GM13977 (cell line): ENCODE measurements around the gene CHST12.

Source experiments
- DNase-seq: peaks from one replicate; pipeline ENCODE4 v3.0.0; 2012; ENCODE audit warnings: low spot score
- in situ Hi-C: fragments of 300-500 bp; cut with MboI; formaldehyde crosslinking; loops from one replicate; pipeline ENCODE4 v1.12.0; 2022; ENCODE audit warnings: low sequenced_read_pairs, low pct_unique_long_range_greater_than_20kb, mixed read lengths, inconsistent platforms; ENCODE audit not compliant: unreplicated experiment
- TF ChIP-seq, protein P1 (sequence below): IDR thresholded peaks from 2 replicates; pipeline ENCODE4 v1.5.1; 2012; ENCODE audit warnings: mild to moderate bottlenecking, control low read depth; ENCODE audit not compliant: insufficient read depth; ENCODE audit errors: extremely low read depth, missing control alignments

Gene CHST12

DNA sequence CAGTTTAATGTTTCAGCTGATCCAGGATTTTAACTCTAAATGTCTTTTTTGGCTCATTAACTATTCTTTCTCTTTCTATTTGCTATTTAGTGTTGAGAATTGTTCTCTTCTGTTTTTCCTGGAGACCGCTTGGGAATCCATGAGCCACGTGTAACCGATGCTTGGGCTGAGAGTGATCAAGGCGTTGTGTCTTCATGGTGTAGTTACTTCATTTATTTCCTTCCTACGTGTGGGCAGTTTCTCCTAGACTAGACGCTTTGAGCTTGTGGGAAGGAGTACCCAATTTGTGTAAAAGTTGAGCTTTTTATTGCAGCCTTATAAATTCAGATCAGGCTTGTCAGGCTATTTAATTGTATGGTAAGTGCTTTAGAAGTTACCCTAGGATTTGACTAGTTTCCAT is 45.8 kb upstream of the CHST12 start:
- in situ Hi-C loops = no loop called here
- TF ChIP-seq, protein P1, sequence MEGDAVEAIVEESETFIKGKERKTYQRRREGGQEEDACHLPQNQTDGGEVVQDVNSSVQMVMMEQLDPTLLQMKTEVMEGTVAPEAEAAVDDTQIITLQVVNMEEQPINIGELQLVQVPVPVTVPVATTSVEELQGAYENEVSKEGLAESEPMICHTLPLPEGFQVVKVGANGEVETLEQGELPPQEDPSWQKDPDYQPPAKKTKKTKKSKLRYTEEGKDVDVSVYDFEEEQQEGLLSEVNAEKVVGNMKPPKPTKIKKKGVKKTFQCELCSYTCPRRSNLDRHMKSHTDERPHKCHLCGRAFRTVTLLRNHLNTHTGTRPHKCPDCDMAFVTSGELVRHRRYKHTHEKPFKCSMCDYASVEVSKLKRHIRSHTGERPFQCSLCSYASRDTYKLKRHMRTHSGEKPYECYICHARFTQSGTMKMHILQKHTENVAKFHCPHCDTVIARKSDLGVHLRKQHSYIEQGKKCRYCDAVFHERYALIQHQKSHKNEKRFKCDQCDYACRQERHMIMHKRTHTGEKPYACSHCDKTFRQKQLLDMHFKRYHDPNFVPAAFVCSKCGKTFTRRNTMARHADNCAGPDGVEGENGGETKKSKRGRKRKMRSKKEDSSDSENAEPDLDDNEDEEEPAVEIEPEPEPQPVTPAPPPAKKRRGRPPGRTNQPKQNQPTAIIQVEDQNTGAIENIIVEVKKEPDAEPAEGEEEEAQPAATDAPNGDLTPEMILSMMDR = no peak
- no peak for DNase-seq

DNA sequence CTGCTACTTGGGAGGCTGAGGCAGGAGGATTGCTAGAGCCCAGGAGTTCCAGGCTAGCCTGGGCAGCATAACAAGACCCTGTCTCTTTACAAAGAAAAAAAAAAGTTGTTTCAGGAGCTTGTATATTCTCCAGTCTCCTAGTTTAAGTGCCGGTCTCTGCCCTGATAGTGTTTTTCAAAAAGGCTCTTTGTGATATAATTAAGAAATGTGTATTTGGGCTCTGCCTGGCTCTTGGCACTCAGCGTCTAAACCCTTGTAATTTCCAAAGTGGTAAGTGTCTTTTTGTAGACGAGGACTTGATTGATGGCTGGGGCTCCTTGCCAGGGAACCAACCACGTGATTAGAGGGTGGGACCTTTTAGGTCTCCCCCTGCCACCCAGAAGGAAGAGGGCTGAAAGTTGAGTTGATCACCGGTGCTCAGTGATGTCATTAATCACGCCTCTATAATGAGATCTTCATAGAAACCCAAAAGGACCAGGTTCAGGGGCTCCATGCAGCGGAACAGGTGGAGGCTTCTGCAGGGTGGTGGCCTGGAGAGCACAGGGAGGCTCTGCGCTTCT is 44.4 kb upstream of the CHST12 start:
- in situ Hi-C loops = no loop called here
- no peak for DNase-seq
- TF ChIP-seq, protein P1 = no peak

DNA sequence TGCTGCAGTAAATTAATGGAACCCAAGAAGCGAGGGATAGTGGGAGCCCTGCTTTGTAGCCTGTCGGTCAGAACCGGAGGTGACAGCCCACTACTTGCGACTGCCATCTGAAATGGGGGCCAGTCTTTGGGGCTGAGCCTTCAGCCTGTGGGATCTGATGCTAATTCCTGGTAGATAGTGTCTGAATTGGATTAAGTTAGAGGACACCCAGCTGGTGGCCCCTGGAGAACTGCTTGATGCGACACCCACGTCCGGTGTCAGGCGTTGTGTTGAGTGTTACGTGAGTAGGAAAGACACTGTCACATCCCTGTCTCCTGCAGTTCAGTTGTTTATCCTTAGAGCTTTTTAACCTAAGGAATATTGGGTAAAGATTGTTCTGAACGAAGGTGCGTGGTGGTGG is 43.8 kb upstream of the CHST12 start:
- DNase-seq = no peak
- TF ChIP-seq, protein P1 = no peak
- in situ Hi-C loops = no loop called here

DNA sequence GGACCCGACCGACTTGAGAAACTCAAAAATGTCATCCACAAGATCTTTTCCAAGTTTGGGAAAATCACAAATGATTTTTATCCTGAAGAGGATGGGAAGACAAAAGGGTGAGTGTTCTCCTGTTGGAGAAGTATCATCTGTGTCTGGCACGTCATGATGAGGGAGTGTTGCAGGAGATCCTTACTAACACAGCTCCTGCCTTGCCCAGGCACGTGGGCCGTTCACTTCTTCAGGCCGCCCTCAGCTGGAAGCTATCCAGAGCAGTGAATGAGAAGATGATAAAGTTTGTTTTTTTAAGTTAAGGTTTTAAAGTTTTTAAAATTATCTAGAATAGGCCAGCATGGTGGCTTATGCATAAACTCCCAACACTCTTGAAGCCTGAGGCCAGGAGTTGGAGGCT is 42.6 kb upstream of the CHST12 start:
- TF ChIP-seq, protein P1 = no peak
- no peak for DNase-seq
- in situ Hi-C loops = no loop called here

DNA sequence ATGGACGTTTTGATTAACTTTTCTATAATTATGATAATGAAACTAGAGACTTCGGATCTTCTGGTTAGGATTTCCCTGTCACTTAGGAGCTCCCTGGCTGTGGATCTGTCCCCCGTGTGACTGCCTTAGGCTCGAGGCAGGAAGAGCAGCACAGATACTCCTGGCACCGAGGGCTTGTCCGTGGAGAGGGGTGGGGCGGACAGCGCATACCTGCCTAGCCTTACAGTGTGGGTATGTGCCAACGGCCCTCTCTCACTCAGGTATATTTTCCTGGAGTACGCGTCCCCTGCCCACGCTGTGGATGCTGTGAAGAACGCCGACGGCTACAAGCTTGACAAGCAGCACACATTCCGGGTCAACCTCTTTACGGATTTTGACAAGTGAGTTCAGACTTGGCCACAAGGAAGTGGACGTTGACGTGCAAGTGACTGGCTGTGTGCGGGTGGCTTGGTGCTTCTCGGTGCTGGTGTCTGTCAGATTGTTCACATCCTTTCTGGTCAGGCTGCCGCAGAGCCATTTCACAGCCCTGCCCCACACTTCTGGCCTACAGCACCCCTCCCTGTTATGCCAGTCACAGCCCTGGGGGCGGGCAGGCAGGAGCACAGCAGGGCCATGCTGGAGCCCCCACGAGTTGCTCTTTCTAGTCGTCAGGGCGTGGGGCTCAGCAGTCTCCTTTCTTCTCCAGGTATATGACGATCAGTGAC is 40.9 kb upstream of the CHST12 start:
- in situ Hi-C loops = no loop called here
- TF ChIP-seq, protein P1 = no peak
- DNase-seq = no peak

DNA sequence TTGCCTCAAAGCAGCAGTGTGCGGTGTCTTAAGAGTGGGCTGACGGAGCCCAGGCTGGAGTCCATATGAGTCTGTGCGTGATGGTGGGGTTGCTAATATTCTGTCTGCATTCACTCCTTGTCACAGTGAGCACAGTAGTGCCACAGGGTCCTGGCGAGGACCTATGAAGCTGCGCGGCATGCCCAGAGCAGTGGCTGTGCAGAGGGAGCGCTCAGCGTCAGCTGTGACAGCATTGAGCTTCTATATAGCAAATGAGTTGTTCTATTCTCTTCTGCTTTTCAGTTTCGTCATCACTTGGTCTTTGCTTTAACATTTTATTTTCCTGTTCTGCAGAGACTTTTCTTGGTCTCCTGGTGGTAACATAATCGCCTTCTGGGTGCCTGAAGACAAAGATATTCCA is 34.3 kb upstream of the CHST12 start:
- TF ChIP-seq, protein P1 = no peak
- DNase-seq = no peak
- in situ Hi-C loops = no loop called here

DNA sequence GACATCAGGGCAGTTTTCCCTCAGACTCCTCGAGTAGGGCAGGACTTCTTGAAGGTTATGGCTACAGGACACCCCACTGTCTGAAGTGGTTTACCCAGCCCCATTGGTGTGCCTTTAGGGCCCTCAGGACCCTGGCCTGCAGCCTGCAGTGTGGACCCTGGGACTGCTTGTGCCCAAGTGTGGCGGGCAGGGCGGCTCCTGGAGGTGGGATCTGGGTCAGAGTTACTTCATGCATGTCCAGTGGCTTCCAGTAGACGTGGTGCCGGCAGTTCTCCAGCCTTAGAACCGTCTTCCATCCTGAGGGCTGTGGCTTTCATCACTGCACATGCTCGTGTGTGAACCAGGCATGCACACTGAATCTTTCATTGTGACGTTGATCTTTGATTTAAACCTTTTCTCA is 32.1 kb upstream of the CHST12 start:
- TF ChIP-seq, protein P1 = no peak
- in situ Hi-C loops = no loop called here
- DNase-seq = no peak
